ENCODE data around the gene RPUSD2.

DNA sequence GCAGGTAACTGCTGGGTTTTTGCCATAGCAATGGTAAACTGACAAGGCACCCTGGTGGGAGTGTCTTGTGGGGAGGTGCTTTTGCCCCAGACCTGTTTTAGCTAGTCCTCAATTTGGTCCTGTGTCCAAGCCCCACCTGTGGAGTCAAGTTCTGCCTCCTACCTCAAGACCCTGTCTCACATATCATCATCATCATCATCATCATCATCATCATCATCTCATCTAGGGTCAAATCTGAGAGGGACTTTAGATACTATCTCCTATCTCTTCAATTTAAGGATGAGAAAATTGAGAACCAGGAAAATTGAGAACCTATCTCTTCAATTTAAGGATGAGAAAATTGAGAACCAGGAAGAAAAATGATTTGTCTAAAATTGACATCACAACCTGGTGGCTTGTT is 34.8 kb downstream of the RPUSD2 start:
- no peak for TF ChIP-seq CTCF (IDR thresholded peaks at IDR 0.05; ENCODE audit: extremely low read depth in 1 of 2, insufficient read depth in 1 of 2, low read depth in 1 of 2, low read length in 2 of 2)
- no peak for TF ChIP-seq MAX (IDR thresholded peaks at IDR 0.05; ENCODE audit: insufficient read depth, insufficient read length)
- TF ChIP-seq POLR2A (IDR thresholded peaks at IDR 0.05; ENCODE audit: low read depth, low read length) = no peak
- no peak for TF ChIP-seq EZH2 (IDR thresholded peaks at IDR 0.05; ENCODE audit: borderline replicate concordance, low read depth, low read length, severe bottlenecking)
- TF ChIP-seq POLR2AphosphoS5 (IDR thresholded peaks at IDR 0.05; ENCODE audit: insufficient read depth, low read depth, low read length) = no peak
